ENCODE data around the gene PHACTR3. TPM values are rescaled to one million over a fixed set of nuclear protein-coding genes. Genes with fewer than 3 reads are reported as not detected.

The PHACTR3 gene
- total RNA-seq, 4 donors from 2014 or later, result 5.4 to 15.9 (median 10.0) TPM

DNA sequence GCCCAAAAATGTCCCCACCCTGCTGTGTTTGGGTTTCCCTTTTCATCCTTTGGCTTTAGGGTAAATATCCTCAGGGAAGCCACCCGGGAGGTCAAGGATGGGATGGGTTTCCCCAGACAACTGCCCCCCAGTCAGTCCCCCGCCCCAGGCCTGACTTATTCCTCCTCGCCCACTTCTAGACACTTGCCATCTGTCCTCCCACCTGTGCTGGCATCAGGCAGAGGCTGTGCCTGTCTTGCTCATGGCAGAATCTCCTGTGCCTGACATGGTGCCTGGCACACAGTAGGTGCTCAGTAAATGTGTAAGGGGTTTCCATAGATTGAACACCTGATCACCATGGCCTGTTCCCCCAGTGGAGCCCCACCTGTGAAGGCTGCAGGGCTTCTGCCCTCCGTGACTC is 141.8 kb downstream of the PHACTR3 start:
- Histone ChIP-seq H3K4me1 (peaks cover 0 to 15% (median 0%) of the 10 kb centered on the region in 4 donors), H3K36me3 (no peaks in the 10 kb centered on the region), H3K27me3 (peaks cover 0 to 9% of the 10 kb centered on the region in 2 donors), H3K4me3 (no peak overlapping the region), H3K9me3 (no peaks in the 10 kb centered on the region), H3K27ac (no peak overlapping the region)
- WGBS, 2 donors, result 90 to 96% methylated on average over 3 to 4 of the region's 4 CpGs
- TF ChIP-seq POLR2A (IDR thresholded peaks at IDR 0.05) (no peak), EP300 (IDR thresholded peaks at IDR 0.05) (no peak), CTCF (IDR thresholded peaks at IDR 0.05) (no peak)
- DNase-seq (ENCODE audit: low spot score in 2 of 2), result no peak

GRCh38 chr20:59747671-59748515 is 143.6 kb downstream of the PHACTR3 start:
- Histone ChIP-seq H3K27ac (no peak overlapping the region), H3K27me3 (peaks cover 0 to 19% of the 10 kb centered on the region in 2 donors), H3K36me3 (no peaks in the 10 kb centered on the region), H3K4me3 (no peak overlapping the region), H3K4me1 (peaks cover 0 to 25% (median 0%) of the 10 kb centered on the region in 4 donors), H3K9me3 (no peaks in the 10 kb centered on the region)
- no peak for DNase-seq (ENCODE audit: low spot score in 2 of 2)
- TF ChIP-seq POLR2A (IDR thresholded peaks at IDR 0.05) (no peak), EP300 (IDR thresholded peaks at IDR 0.05) (no peak), CTCF (IDR thresholded peaks at IDR 0.05) (no peak)
- 83 to 85% methylated on average over 12 of the region's 12 CpGs for WGBS, 2 donors

- 32 to 43% methylated on average over 14 of the region's 14 CpGs for WGBS, 2 donors
- no peak overlapping the region for H3K4me3 ChIP-seq
- no peaks in the 10 kb centered on the region for H3K9me3 ChIP-seq
- no peak overlapping the region for H3K27ac ChIP-seq
- peaks cover 0 to 27% of the 10 kb centered on the region in 2 donors for H3K27me3 ChIP-seq
- TF ChIP-seq POLR2A (IDR thresholded peaks at IDR 0.05), result no peak
- no peak for TF ChIP-seq EP300 (IDR thresholded peaks at IDR 0.05)
- no peak for TF ChIP-seq CTCF (IDR thresholded peaks at IDR 0.05)
- H3K36me3 ChIP-seq, result no peaks in the 10 kb centered on the region
- peak in 1 of 2 donors; percentile 40 for DNase-seq (ENCODE audit: low spot score in 2 of 2)
- peaks cover 0 to 30% (median 0%) of the 10 kb centered on the region in 4 donors for H3K4me1 ChIP-seq
These were observed 144.4 kb downstream of the PHACTR3 start for GRCh38 chr20:59748619-59749191.

DNA sequence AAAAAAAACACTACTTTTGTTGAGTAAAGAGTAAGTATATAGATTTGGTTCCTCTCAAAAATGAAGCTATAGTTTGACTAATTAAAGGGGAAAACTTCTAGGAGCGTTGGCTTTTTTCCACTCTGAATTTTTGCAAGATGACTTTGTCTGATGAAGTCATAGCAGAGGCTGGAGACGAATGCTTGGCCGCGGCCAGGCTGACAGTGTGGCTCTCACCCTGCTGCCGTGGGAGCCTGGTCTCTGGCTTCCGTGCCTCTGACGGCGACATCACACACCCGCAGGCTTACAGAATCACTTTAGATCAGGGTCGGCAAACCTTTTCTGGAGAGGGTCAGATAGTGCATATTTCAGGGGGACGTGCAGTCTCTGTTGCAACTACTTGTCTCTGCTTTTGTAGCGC is 145.0 kb downstream of the PHACTR3 start:
- 37 to 51% methylated on average over 12 of the region's 12 CpGs for WGBS, 2 donors
- Histone ChIP-seq H3K4me3 (no peak overlapping the region), H3K4me1 (peaks cover 0 to 30% (median 0%) of the 10 kb centered on the region in 4 donors)

More for the DNA sequence above, 145.0 kb downstream of the PHACTR3 start:
- Histone ChIP-seq H3K9me3 (no peaks in the 10 kb centered on the region), H3K27ac (no peak overlapping the region), H3K36me3 (no peaks in the 10 kb centered on the region), H3K27me3 (peaks cover 0 to 33% of the 10 kb centered on the region in 2 donors)
- no peak for DNase-seq (ENCODE audit: low spot score in 2 of 2)
- TF ChIP-seq CTCF (IDR thresholded peaks at IDR 0.05), result no peak
- no peak for TF ChIP-seq EP300 (IDR thresholded peaks at IDR 0.05)
- TF ChIP-seq POLR2A (IDR thresholded peaks at IDR 0.05), result no peak

Measured in tibial nerve (tissue), 4 donors.